NCI-H1436 treated with DMSO at 0.1 percent for 48 hours (cell line): ENCODE measurements around the gene PCNX3.
"Not testable (repeated sequence)": the region's sequence is repeated elsewhere in the genome, so short reads cannot be mapped to it uniquely, and the experiment has no call there.

Source experiments
- DNase-seq: peaks from one replicate; lab custom pipeline; 2025; lab: John Stamatoyannopoulos, UW

Gene PCNX3

DNA sequence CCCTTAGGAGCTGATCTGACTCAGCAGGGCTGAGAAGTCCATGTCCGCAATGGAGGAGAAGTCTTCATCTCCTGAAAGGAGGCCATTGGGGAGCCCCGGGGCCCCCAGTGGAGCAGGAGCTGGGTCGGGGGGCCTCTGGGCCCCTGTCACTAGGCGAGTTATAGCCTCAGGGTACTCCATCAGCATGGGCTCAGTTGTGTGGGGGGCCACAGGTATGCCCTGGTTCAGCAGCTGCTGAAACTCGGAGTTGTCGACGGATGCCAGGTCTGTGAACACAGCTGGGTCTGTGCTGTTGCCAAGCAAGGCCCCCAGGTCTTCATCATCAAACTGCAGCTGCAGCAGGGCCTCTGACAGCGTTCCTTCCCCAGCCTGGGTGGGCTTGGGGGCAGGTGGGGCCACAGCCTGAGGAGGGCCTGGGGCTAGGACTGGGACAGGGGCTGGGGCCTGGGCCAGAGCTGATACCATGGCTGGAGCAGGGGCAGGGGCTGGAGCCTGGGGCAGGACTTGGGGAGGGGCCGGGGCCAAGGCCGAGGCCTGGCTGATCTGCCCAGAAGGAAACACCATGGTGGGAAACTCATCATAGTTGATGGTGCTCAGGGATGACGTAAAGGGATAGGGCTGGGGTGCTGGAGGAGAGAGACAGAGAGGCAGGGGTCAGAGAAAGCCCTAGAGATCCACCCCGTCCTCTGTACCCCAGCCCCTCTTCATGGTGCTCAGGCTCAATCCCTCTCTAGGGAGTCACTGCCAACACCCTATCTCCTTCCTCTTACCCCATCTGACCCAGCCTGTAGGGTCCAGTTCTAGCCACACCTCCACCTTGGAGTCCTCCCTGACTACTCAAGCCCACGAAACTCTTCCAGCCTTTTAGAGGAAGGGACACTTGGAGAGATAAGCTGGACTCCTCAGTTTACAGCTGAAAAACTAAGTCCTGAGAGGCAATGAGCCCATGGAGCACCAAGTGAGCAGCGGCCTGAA, 39.1 kb downstream of the PCNX3 start:
- DNase-seq: no peak

DNA sequence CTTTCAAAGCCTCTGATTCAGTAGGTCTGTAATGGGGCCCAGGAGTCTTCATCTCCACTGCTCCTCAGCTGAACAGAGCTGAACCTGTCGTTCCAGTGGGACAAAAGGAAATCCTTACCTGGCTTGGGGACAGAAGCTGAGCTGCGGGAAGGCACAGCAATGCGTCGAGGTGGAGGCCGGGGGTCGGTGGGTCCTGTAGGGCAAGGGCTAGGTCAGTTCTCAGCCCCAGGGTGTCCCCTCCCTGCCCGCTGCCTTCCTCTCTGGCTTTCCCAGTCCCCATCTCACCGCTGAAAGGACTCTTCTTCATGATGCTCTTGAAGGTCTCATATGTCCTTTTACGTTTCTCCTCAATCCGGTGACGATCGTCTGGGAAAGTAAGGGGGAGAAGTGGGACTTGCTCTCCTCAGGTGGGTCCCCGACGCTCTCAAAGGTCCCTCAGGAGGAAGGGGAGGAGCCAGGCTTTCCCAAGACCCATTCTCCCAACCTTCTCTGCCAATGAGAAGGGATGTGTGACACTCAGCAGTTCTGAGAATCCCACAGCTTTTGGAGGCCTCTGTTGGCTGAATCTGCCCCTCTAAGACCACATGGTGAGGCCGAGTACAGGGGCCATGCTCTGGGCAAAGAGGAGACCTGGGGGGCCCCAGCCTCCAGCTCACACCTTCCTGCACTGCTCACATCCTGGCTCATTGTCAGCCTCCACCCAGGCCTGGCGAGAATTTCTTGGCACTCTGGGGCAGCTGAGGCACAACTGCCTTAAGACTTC, 40.2 kb downstream of the PCNX3 start:
- no peak for DNase-seq

DNA sequence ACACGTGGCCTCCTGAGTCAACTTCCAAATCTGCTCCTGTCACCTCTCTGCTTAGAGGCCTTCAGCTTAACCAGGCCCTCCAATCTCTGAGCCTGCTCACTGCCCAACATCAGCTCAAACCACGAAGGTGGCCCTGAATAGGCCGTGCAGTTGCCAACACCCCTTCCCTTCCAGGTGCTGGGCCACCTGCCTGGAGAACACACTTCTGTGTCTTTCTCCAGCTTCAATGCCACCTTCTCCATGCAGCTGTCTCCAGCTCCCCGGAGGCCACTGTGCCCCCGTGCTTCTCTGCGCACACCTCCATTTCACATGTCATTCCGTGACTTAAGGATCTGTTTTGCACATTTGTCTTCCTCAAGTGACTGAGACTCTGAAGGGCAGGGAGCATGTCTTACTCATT, 41.9 kb downstream of the PCNX3 start:
- no peak for DNase-seq

- no peak for DNase-seq
Observed at GRCh38 chr11:65658174-65659021, 42.8 kb downstream of the PCNX3 start.

DNA sequence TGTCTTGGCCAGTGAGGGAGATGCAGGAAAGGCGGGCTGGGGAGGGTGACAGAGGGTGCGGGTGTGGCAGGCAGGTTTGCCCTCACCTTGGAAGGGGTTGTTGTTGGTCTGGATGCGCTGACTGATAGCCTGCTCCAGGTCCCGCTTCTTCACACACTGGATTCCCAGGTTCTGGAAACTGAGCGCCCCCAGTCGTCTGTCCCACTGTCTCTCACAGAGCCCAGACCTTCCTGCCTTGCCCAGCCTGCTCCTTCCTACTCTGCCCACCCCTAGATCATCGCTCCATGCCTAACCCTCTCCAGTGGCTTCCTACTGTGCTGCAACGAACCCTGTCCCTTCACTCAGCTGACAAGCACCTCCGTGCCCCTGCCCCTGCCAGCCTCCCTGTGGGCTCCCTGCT, 44.5 kb downstream of the PCNX3 start:
- DNase-seq: no peak

DNA sequence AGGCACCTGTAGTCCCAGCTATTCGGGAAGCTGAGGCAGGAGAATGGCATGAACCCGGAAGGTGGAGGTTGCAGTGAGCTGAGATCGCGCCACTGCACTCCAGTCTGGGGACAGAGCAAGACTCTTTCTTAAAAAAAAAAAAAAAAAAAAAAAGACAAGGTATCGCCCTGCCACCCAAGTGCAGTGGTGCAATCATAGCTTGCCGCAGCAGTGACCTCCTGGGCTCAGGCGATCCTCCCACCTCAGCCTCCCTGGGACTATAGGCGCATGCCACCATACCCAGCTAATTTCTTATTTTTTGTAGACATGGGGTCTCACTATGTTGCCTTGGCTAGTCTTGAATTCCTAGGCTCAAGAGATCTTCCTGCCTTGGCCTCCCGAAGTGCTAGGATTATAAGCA, 45.3 kb downstream of the PCNX3 start:
- DNase-seq: not testable (repeated sequence)

DNA sequence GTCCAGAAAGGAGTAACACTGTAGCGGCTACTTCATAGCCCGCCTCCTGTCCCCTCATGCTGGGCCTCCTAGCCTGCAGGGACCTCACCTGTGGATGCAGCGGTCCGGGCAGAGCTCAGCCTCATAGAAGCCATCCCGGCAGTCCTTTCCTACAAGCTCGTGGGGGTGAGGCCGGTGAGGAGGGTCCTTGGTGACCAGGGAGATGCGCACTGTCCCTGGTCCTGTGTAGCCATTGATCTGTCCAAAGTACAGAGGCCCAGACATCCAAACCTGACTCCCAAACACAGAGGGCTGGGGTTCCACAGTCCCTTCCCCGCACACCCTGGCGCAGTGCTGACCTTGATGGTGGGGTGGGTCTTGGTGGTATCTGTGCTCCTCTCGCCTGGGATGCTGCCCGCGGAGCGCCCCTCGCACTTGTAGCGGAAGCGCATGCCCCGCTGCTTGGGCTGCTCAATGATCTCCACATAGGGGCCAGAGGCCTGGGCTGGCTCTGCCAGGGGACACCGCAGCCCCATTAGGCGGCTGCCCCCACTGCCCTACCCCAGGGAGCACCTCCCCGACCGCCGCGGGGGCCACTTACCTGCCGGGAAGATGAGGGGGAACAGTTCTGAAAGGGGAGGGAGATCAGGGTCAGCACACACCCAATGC, 46.1 kb downstream of the PCNX3 start:
- no peak for DNase-seq

DNA sequence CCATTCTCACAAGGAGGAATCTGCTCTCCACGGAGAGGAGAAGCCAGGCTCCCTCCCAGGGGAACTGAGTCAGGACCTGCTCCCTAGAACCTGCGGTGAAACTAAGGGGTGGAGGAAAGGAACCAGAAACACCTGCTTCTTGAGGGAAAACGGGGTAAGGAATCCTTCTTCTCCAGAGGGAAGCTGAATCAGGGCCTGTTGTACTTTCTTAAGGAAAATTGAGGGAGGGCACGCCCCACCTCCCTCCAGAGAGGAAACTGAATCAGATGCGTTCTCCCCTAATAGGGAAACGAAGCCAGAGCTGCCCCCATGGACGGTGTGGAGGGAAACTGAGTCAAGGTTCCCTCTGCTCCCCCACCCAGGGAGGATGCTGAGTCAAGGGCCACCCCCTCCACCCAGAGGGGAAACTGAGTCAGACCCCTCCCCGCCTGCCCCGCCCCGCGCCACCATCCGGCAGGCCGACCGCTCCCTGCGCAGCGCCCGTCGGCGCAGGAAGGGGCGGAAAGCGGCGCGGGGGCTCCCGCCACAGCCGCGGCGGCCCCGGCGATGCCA, 46.7 kb downstream of the PCNX3 start:
- DNase-seq: no peak

DNA sequence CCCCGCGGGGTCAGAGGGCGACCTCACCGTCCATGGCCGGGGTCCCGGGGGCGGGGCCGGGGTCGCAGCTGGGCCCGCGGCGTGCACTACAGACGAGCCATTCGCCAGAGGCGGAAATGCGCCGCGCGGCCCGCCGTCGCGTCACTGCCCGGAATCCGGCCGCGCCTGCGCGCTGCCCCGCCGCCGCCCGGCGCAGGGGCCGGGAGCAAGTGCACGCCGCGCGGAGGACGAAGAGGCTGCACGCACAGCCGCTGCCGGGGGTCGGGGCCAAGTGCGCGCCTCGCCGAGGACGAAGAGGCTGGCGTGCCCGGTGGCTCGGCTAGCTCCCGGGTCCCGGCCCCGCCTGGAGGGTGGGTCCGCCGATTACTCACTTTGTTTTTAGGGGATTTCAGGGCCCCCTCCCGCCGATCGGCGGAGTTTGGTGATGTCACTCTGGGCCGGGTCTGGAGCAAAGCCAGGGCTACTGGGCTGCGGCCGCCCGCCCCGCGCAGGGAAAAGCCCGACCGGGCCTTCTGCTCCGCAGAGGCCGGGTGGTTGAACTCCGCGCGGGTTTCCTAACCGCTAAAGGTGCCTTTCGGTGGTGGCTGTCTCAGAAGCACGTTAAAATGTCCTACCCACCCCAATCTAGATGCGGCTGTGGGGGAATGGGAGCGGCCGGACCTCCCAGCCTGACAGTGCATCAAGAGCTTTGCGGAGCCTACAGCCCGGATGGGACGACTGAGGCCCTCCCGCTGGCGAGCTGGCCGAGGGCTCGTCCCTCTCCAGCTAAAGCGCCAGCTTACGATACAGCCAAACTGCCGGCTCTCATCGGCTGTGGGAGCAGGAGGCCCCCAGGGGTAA, 47.4 kb downstream of the PCNX3 start, which contains the start of gene RELA:
Gene RELA (minus strand): TSS at position 118 of the 840 bp plus-strand sequence. CDS start 84 bp downstream, at position 34.
- no peak for DNase-seq

DNA sequence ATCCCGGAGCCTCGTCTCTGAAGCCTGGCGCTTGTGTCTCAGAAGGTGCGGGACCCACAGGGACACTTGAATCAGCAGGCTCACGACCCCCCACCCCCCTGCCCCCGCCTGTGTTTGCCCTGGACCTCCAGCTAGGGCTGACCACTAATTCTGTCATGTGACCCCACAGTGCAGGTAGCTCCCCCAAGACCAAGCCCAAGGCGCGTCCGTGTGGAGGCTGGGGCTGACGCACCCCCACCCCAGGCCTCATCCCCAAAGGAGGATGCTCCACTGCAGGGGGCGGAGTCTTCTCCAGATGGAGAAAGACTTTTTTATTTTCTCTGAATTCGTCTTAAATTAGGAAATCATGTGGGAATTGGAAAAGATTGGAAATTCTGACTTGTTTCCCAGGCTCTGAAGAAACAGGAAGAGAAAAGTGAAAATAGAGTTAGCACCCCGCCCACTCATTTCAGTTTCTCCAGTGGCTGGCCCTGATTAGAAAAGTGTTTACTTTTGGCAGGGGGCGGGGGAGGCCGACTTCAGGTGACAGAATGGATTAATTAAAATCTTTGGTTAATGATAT, 48.1 kb downstream of the PCNX3 start:
- no peak for DNase-seq

DNA sequence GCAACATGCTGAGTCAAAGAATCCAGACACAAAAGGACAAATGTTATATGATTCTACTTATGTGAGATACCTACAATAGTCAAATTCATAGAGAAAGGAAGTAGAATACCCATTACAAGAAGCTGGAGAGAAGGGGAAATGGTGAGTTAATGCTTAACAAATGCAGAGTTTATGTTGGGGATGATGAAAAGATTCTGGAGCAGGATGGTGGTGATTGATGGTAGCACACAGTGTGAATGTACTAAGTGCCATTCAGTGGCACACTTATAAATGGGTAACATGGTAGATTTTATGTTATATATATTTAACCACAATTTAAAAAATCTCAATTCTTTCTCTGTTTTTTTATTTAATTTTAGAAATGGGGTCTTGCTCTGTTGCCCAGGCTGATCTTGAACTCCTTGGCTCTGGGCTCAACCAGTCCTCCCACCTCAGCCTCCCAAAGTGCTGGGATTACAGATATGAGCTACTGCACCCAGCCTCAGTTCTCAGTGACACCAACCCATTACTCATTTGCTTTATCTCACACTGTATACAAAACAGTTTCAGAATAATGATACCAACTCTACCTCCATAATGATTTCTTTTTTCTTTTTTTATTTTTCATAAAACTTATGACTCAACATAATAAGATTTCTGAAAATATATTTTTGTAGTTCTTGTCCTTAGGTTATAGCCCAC, 56.7 kb downstream of the PCNX3 start:
- no peak for DNase-seq

DNA sequence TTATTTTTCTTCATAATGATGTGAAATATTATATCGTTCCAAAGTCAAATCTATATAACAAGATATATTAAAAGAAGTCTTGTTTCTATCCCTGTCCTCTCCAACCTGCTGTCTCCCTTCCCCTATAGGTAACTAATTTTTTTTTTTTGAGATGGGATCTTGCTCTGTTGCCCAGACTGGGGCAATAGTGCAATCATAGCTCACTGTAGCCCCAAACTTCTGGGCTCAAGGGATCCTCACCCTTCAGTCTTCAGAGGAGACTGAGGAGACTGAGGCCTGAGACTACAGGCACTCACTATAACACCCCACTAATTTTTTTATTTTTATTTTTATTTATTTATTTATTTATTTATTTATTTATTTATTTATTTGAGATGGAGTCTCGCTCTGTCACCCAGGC, 57.4 kb downstream of the PCNX3 start:
- DNase-seq: no peak

- DNase-seq: no peak
Observed at GRCh38 chr11:65680192-65680743, 64.7 kb downstream of the PCNX3 start.

GRCh38 chr11:65683480-65683879, 67.9 kb downstream of the PCNX3 start:
- not testable (repeated sequence) for DNase-seq

GRCh38 chr11:65685981-65686380, 70.4 kb downstream of the PCNX3 start:
- no peak for DNase-seq
